ENCODE data around the gene APOC1.

DNA sequence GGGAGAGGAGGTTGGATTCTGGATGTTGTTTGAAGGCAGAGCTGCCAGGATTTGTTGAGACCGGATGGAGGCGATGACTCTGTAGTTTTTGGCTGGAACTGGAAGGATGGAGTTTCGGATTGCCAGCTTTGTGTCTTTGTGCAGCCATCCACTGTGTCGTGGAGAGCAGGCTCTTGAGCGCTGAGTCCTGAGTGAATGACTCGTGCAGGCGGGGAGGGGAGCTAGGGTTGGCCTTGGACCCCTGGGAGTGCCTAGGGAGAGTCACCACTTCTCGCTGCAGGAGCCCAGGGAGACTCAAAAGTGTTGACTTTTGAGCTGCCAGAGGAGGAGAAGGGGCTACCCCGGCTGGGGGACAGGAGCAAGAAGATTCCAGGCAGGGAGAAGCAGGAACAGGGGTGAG, 19.5 kb upstream of the APOC1 start:
- TF ChIP-seq CTCF (IDR thresholded peaks at IDR 0.05) (no peak), EZH2phosphoT487 (IDR thresholded peaks at IDR 0.05) (no peak), EZH2 (IDR thresholded peaks at IDR 0.05) (no peak)
